ENCODE data around the gene SHROOM3.
"Not testable (repeated sequence)": the region's sequence is repeated elsewhere in the genome, so short reads cannot be mapped to it uniquely, and the experiment has no call there.

Gene SHROOM3

DNA sequence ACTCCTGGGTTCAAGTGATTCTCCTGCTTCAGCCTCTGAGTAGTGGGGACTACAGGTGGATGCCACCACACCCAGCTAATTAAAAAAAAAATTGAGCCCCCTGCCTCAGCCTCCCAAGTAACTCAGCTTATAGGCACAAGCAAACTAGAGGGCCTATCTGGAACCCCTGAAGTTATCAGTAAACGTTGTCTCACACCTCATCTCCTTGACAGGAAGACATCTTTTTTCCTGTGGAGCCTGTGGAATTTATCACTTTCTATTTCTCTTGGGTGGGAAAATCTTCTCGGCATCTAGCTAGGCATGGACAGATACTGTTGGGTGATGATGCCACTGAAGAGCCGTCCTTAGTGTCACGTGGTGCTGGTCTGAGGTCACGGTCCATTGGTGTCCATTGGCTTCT is 291.6 kb downstream of the SHROOM3 start:
- H3K4me3 ChIP-seq (replicated peaks in 1 of 2; ENCODE audit: low read depth in 2 of 2, low read length in 2 of 2): no peak overlapping the region
- no peak for DNase-seq (ENCODE audit: low read depth in 2 of 2)
- TF ChIP-seq, protein P1, sequence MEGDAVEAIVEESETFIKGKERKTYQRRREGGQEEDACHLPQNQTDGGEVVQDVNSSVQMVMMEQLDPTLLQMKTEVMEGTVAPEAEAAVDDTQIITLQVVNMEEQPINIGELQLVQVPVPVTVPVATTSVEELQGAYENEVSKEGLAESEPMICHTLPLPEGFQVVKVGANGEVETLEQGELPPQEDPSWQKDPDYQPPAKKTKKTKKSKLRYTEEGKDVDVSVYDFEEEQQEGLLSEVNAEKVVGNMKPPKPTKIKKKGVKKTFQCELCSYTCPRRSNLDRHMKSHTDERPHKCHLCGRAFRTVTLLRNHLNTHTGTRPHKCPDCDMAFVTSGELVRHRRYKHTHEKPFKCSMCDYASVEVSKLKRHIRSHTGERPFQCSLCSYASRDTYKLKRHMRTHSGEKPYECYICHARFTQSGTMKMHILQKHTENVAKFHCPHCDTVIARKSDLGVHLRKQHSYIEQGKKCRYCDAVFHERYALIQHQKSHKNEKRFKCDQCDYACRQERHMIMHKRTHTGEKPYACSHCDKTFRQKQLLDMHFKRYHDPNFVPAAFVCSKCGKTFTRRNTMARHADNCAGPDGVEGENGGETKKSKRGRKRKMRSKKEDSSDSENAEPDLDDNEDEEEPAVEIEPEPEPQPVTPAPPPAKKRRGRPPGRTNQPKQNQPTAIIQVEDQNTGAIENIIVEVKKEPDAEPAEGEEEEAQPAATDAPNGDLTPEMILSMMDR (IDR thresholded peaks at IDR 0.05; ENCODE audit: low read depth, low read length): no peak

DNA sequence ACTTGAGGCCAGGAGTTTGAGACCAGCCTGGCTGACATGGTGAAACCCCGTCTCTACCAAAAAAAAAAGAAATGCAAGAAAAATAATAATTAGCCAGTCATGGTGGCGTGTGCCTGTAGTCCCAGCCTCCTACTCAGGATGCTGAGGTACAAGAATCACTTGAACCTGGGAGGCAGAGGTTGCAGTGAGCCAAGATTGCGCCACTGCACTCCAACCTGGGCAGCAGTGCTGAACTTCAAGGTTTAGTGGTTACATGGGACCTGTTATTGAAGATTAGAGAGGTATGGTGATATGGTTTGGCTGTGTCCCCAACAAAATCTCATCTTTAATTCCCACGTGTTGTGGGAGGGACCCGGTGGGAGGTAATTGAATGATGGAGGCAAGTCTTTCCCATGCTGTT is 292.9 kb downstream of the SHROOM3 start:
- not testable (repeated sequence) for DNase-seq (ENCODE audit: low read depth in 2 of 2); H3K4me3 ChIP-seq (replicated peaks in 1 of 2; ENCODE audit: low read depth in 2 of 2, low read length in 2 of 2)

DNA sequence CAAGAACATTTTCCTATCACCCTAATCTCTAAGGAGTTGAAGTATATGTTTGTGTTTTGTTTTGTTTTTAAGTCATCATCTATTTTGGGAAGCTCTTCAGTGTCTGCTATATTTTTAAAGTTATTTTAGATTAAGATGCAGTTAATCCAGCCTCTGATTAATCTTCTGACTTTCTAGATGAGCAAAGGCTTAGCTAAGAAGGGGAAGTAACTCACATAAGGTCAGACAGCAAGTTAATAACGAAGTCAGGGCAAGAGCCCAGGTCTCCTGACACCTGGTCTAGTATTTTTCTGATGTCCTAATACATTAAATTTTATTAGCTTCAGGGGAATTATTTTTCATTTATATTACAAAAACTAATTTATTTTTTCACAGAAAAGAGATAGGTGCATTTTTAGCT is 294.4 kb downstream of the SHROOM3 start:
- no peak overlapping the region for H3K4me3 ChIP-seq (replicated peaks in 1 of 2; ENCODE audit: low read depth in 2 of 2, low read length in 2 of 2)
- TF ChIP-seq, protein P1 (IDR thresholded peaks at IDR 0.05; ENCODE audit: low read depth, low read length): no peak
- no peak for DNase-seq (ENCODE audit: low read depth in 2 of 2)

DNA sequence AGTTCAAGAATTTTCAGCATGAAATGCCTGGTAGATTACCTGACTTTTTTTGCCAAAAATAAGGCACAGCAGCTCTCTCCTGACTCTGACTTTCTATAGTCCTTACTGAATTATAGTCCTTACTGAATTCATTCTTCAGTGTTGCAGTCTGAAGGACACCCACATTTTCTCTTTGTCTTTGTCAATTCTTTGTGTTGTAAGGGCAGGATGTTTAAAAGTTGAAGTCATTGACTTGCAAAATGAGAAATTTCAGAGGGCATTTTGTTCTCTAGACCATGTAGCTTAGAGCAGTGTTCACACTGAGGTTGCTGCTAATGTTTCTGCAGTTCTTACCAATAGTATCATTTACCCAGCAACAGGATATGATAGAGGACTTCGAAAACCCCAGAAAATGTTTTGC is 295.0 kb downstream of the SHROOM3 start:
- no peak for DNase-seq (ENCODE audit: low read depth in 2 of 2)
- H3K4me3 ChIP-seq (replicated peaks in 1 of 2; ENCODE audit: low read depth in 2 of 2, low read length in 2 of 2): no peak overlapping the region
- TF ChIP-seq, protein P1 (IDR thresholded peaks at IDR 0.05; ENCODE audit: low read depth, low read length): no peak

DNA sequence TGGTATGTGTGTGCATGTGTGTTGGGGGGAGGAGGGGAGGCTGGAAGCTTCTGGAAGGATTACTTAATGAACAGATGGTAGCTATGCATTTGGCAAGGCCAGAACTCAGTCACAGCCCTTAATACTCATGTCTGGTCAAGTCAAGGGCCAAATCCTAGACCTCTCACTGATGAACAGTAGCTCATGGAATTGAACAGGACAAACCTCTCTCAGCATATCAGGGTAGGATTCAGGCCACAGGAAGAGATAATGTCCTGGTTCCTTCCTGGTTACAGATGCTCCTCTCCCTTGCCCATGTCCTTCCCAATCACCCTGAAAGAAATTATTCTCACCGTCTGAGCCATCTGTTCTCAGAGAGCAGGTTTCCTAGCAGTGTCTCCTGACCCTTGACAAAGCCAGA is 297.2 kb downstream of the SHROOM3 start:
- DNase-seq (ENCODE audit: low read depth in 2 of 2): no peak
- H3K4me3 ChIP-seq (replicated peaks in 1 of 2; ENCODE audit: low read depth in 2 of 2, low read length in 2 of 2): no peak overlapping the region
- TF ChIP-seq, protein P1 (IDR thresholded peaks at IDR 0.05; ENCODE audit: low read depth, low read length): no peak

DNA sequence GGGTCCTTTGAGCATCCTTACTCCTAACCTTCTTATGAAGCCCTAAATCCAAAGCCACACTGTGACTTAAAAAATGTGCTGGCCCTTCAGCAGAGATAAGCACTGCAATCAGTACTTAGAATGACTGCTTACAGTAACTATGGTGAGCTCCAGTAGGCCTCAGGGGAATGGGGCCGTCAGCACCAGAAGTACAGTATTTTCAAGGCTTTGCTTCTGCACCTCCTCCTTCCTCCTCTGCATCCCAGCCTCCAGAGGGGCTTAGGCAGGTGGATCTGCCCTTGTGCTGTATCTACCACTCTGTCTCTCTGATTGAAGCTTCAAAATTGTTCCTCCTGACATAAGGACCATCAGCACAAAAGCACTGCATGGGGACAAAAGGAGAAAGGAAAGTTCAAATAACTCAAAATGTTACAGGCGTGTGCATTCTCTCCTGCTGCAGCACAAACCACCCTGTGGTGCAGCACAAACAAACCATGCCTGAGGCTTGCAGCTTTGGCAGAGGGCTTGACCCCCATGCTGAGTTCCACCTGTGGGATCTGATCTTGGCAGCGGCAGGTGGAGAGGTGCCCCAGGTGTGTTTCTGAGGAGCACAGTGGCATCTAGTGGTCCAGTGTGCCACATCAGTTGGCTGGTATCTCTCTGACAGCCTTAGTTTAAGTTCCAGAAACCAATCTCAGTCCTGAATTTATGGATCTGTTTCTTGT is 298.2 kb downstream of the SHROOM3 start:
- no peak overlapping the region for H3K4me3 ChIP-seq (replicated peaks in 1 of 2; ENCODE audit: low read depth in 2 of 2, low read length in 2 of 2)
- DNase-seq (ENCODE audit: low read depth in 2 of 2): no peak
- TF ChIP-seq, protein P1 (IDR thresholded peaks at IDR 0.05; ENCODE audit: low read depth, low read length): no peak

DNA sequence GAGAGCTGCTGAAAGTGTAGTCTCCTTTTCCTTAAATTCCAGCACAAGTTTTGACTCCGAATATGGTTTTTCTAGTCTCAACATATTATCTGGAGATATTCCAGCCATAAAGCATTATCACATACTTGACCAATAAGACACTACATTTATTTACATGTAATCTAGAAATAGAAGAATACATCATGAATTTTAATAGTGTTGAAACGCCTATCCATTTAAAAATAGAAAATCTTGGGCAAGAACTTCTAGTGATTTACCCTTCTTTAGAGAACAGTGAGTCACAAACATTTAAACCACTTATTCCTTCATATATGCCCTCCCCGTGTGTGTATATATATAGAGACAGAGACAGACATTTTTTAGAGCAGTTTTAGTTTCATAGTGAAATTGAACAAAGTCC is 301.4 kb downstream of the SHROOM3 start:
- H3K4me3 ChIP-seq (replicated peaks in 1 of 2; ENCODE audit: low read depth in 2 of 2, low read length in 2 of 2): no peak overlapping the region
- TF ChIP-seq, protein P1 (IDR thresholded peaks at IDR 0.05; ENCODE audit: low read depth, low read length): no peak
- DNase-seq (ENCODE audit: low read depth in 2 of 2): peak; percentile 58 to 65
